Right cardiac atrium (tissue), 5 donors: ENCODE results near the gene XAGE3. TPM values are rescaled to one million over a fixed set of nuclear protein-coding genes. Genes with fewer than 3 reads are reported as not detected.

Experiments used
- ATAC-seq, 2 donors: fragments of 200-7000 bp; cut with Tn5 transposase; one replicate each; pipeline versions ENCODE4 v1.8.0 to v1.9.1; 2020; ENCODE audit warnings: moderate library complexity in 2 of 2, mild to moderate bottlenecking in 1 of 2
- DNase-seq, 3 donors: peaks; one replicate each; pipeline ENCODE4 v3.0.0-alpha.2; 2020
- H3K27ac ChIP-seq: one replicate; pipeline ENCODE4 v1.5.1; 2013; ENCODE audit warnings: mild to moderate bottlenecking, low read length, control low read depth, moderate library complexity
- H3K27me3 ChIP-seq: one replicate; pipeline ENCODE4 v1.6.1; 2013; ENCODE audit not compliant: control insufficient read depth, insufficient read depth
- H3K4me1 ChIP-seq: one replicate; pipeline ENCODE4 v1.6.1; 2013; ENCODE audit warnings: low read length; ENCODE audit not compliant: control insufficient read depth, insufficient read depth
- H3K4me3 ChIP-seq: one replicate; pipeline ENCODE4 v1.5.1; 2013; ENCODE audit warnings: low read length, control low read depth
- H3K9me3 ChIP-seq: one replicate; pipeline ENCODE4 v1.6.1; 2013; ENCODE audit warnings: low read length; ENCODE audit not compliant: control insufficient read depth
- WGBS: extraction: QIAGEN DNeasy Blood & Tissue Kit; methylation state at CpG from one replicate; pipeline ENCODE4 v1.1.7; 2013; 5-methylcytosine and 5-hydroxymethylcytosine counted together
- intact Hi-C, 4 donors: fragments of 100-400 bp; cut with DNase I; formaldehyde crosslinking; loops; one replicate each; pipeline versions ENCODE4 v1.11.0 to v1.14.0; 2022 to 2023
- polyA plus RNA-seq: library from polyadenylated mRNA; stranded (reverse); fragments of 200-250 nt; gene quantifications from one replicate; pipeline ENCODE4 v1.2.3, GENCODE V29; 2013
- total RNA-seq, 4 donors: library from RNA; stranded (reverse); fragmentation: NEBNext Ultra II Directional; extraction: Animal tissue kit (Norgen Biotek cat#: 25700); gene quantifications; one replicate each; pipeline ENCODE4 v1.2.1, GENCODE V29; 2021
- donor health status: healthy with polysubstance abuse.
- donor health status: DM: no; HTN: yes; CAD: no.
- donor health status: DM: no; HTN: no; CAD: no.
- donor health status: DM: no; HTN: yes; CAD: no; lungs with severe emphysema.
- donor health status: DM: yes; HTN: yes; CAD: no.

XAGE3 gene
- total and polyA plus RNA-seq, 5 donors: not detected

GRCh38 chrX:52839137-52839536 is 28.7 kb downstream of the XAGE3 start:
- H3K4me1 ChIP-seq: no peaks in the 10 kb centered on the region
- no peak for DNase-seq
- no peak overlapping the region for H3K27ac ChIP-seq
- 58% methylated on average over 2 of the region's 2 CpGs for WGBS
- H3K9me3 ChIP-seq: no peaks in the 10 kb centered on the region
- ATAC-seq: no peak
- no peak overlapping the region for H3K4me3 ChIP-seq
- intact Hi-C loops: no loop called here
- no peaks in the 10 kb centered on the region for H3K27me3 ChIP-seq

GRCh38 chrX:52830551-52830950 is 37.3 kb downstream of the XAGE3 start:
- no peaks in the 10 kb centered on the region for H3K27me3 ChIP-seq
- 63% methylated on average over 3 of the region's 3 CpGs for WGBS
- H3K27ac ChIP-seq: no peak overlapping the region
- DNase-seq (no peak), ATAC-seq (no peak)
- H3K9me3 ChIP-seq: no peaks in the 10 kb centered on the region
- no peak overlapping the region for H3K4me3 ChIP-seq
- intact Hi-C loops: no loop called here
- no peaks in the 10 kb centered on the region for H3K4me1 ChIP-seq

- Histone ChIP-seq H3K9me3 (no peaks in the 10 kb centered on the region), H3K27ac (no peak overlapping the region), H3K4me1 (no peaks in the 10 kb centered on the region), H3K27me3 (no peaks in the 10 kb centered on the region), H3K4me3 (no peak overlapping the region)
- ATAC-seq (no peak), DNase-seq (no peak)
- intact Hi-C loops: no loop called here
- 59% methylated on average over 2 of the region's 2 CpGs for WGBS
Observed at GRCh38 chrX:52824608-52825007, 43.3 kb downstream of the XAGE3 start.

- no peak for ATAC-seq
- Histone ChIP-seq H3K4me1 (no peaks in the 10 kb centered on the region), H3K27me3 (no peaks in the 10 kb centered on the region), H3K27ac (no peak overlapping the region), H3K9me3 (no peaks in the 10 kb centered on the region), H3K4me3 (no peak overlapping the region)
- no peak for DNase-seq
- intact Hi-C loops: no loop called here
- WGBS: 84% methylated on average over 11 of the region's 11 CpGs
Observed at GRCh38 chrX:52821079-52821760, 46.7 kb downstream of the XAGE3 start.

- H3K4me1 ChIP-seq: no peaks in the 10 kb centered on the region
- DNase-seq: no peak
- ATAC-seq: no peak
- 73% methylated on average over 4 of the region's 4 CpGs for WGBS
- no peak overlapping the region for H3K27ac ChIP-seq
- no peak overlapping the region for H3K4me3 ChIP-seq
- H3K9me3 ChIP-seq: no peaks in the 10 kb centered on the region
- H3K27me3 ChIP-seq: no peaks in the 10 kb centered on the region
- intact Hi-C loops: no loop called here
Observed at GRCh38 chrX:52819788-52820187, 48.1 kb downstream of the XAGE3 start.

Other genes starting within 250 kb of the XAGE3 start
- not detected for gene SSX7, start 213.2 kb downstream of the XAGE3 start, total RNA-seq
- not detected for gene SSX7, start 213.2 kb downstream of the XAGE3 start, polyA plus RNA-seq
- gene SSX2, start 160.9 kb downstream of the XAGE3 start, total RNA-seq: not detected
- not detected for gene SSX2, start 160.9 kb downstream of the XAGE3 start, polyA plus RNA-seq
- gene SSX2B, start 116.8 kb downstream of the XAGE3 start, total RNA-seq: not detected
- not detected for gene SSX2B, start 116.8 kb downstream of the XAGE3 start, polyA plus RNA-seq
- gene SPANXN5, start 70.7 kb downstream of the XAGE3 start, total RNA-seq: not detected
- not detected for gene SPANXN5, start 70.7 kb downstream of the XAGE3 start, polyA plus RNA-seq
- not detected for gene XAGE5, start 56.8 kb downstream of the XAGE3 start, total RNA-seq
- not detected for gene XAGE5, start 56.8 kb downstream of the XAGE3 start, polyA plus RNA-seq
- 10 to 100 TPM; 11.0 to 17.6 (median 15.4) TPM for gene FAM156B, start 29.2 kb upstream of the XAGE3 start, total RNA-seq
- gene FAM156B, start 29.2 kb upstream of the XAGE3 start, polyA plus RNA-seq: 18.1 TPM
- 10 to 100 TPM in 3 of 4 donors, 1 to 10 TPM in 1; 9.3 to 17.9 (median 12.9) TPM for gene FAM156A, start 90.4 kb upstream of the XAGE3 start, total RNA-seq
- 8.2 TPM for gene FAM156A, start 90.4 kb upstream of the XAGE3 start, polyA plus RNA-seq
- gene GPR173, start 180.7 kb upstream of the XAGE3 start, total RNA-seq: 1 to 10 TPM; 2.2 to 2.9 (median 2.5) TPM
- 1.00 TPM for gene GPR173, start 180.7 kb upstream of the XAGE3 start, polyA plus RNA-seq
- 10 to 100 TPM; 55.8 to 63.2 (median 59.3) TPM for gene TSPYL2, start 214.3 kb upstream of the XAGE3 start, total RNA-seq
- 66.6 TPM for gene TSPYL2, start 214.3 kb upstream of the XAGE3 start, polyA plus RNA-seq
- gene KANTR, start 226.1 kb upstream of the XAGE3 start, total RNA-seq: 1 to 10 TPM; 5.1 to 6.7 (median 5.6) TPM
- gene KANTR, start 226.1 kb upstream of the XAGE3 start, polyA plus RNA-seq: 4.4 TPM